ELR (cell line): ENCODE results near the gene RRP7A.
"Not testable (repeated sequence)": the region's sequence is repeated elsewhere in the genome, so short reads cannot be mapped to it uniquely, and the experiment has no call there.

Source experiments
- DNase-seq: peaks from one replicate; pipeline ENCODE4 v3.0.0-alpha.2; 2015; ENCODE audit warnings: low read depth

The RRP7A gene

GRCh38 chr22:42519525-42520401, at the start of gene RRP7A:
TSS of gene RRP7A (minus strand) at chr22:42519796. CDS start at chr22:42519786, 10 bp downstream.
- DNase-seq: peak; percentile 77

- DNase-seq: not testable (repeated sequence)
Measured at GRCh38 chr22:42567950-42568349, 48.4 kb upstream of the RRP7A start.

GRCh38 chr22:42565956-42566355, 46.4 kb upstream of the RRP7A start:
- DNase-seq: no peak

GRCh38 chr22:42564699-42565098, 45.1 kb upstream of the RRP7A start:
- no peak for DNase-seq

GRCh38 chr22:42563943-42564342, 44.3 kb upstream of the RRP7A start:
- not testable (repeated sequence) for DNase-seq

GRCh38 chr22:42562684-42563083, 43.1 kb upstream of the RRP7A start:
- no peak for DNase-seq

- DNase-seq: no peak
Measured at GRCh38 chr22:42562279-42562678, 42.7 kb upstream of the RRP7A start.

GRCh38 chr22:42561856-42562255, 42.3 kb upstream of the RRP7A start:
- no peak for DNase-seq

GRCh38 chr22:42560781-42561180, 41.2 kb upstream of the RRP7A start:
- DNase-seq: peak; percentile 53

GRCh38 chr22:42560381-42560780, 40.8 kb upstream of the RRP7A start:
- DNase-seq: no peak

- DNase-seq: peak; percentile 82
Measured at GRCh38 chr22:42553475-42554361, 34.1 kb upstream of the RRP7A start, which contains the start of gene SERHL2. TSS of gene SERHL2 (plus strand) at chr22:42553956. CDS start at chr22:42554021, 65 bp downstream.

GRCh38 chr22:42552294-42552647, 32.7 kb upstream of the RRP7A start:
- not testable (repeated sequence) for DNase-seq

GRCh38 chr22:42549331-42550060, 29.9 kb upstream of the RRP7A start:
- no peak for DNase-seq

GRCh38 chr22:42548597-42549330, 29.2 kb upstream of the RRP7A start:
- no peak for DNase-seq

GRCh38 chr22:42548126-42548525, 28.5 kb upstream of the RRP7A start:
- DNase-seq: not testable (repeated sequence)

GRCh38 chr22:42547562-42547961, 28.0 kb upstream of the RRP7A start:
- no peak for DNase-seq

- DNase-seq: no peak
Measured at GRCh38 chr22:42544686-42545085, 25.1 kb upstream of the RRP7A start.

GRCh38 chr22:42539236-42539771, 19.7 kb upstream of the RRP7A start:
- DNase-seq: peak; percentile 40

GRCh38 chr22:42537199-42537831, 17.7 kb upstream of the RRP7A start:
- DNase-seq: peak; percentile 21

- DNase-seq: not testable (repeated sequence)
Measured at GRCh38 chr22:42536634-42537033, 17.0 kb upstream of the RRP7A start.

- no peak for DNase-seq
Measured at GRCh38 chr22:42536166-42536565, 16.6 kb upstream of the RRP7A start.
